Mononuclear cell (primary cell): ENCODE measurements around the gene FOXO4. TPM values are rescaled to one million over a fixed set of nuclear protein-coding genes. Genes with fewer than 3 reads are reported as not detected.

Experiments used
- H3K27me3 ChIP-seq: 2 replicates; pipeline ENCODE4 v1.6.0; 2011; ENCODE audit warnings: low read length, control low read depth; ENCODE audit not compliant: insufficient read depth
- H3K4me1 ChIP-seq: 2 replicates; pipeline ENCODE4 v1.5.1; 2011; ENCODE audit warnings: mild to moderate bottlenecking, low read length, control low read depth; ENCODE audit not compliant: insufficient read depth
- H3K4me3 ChIP-seq: 2 replicates; pipeline ENCODE4 v1.5.1; 2011; ENCODE audit warnings: mild to moderate bottlenecking, low read length, moderate library complexity
- H3K9me3 ChIP-seq: 2 replicates; pipeline ENCODE4 v1.5.1; 2011; ENCODE audit warnings: low read depth, mild to moderate bottlenecking, control low read depth, low read length
- total RNA-seq: library from RNA; depleted of rRNA; stranded (reverse); fragments of >200 nt; gene quantifications from one replicate; pipeline ENCODE4 v1.2.3, GENCODE V29; 2012

Gene FOXO4
- total RNA-seq, 1 donor = 14.0 TPM

DNA sequence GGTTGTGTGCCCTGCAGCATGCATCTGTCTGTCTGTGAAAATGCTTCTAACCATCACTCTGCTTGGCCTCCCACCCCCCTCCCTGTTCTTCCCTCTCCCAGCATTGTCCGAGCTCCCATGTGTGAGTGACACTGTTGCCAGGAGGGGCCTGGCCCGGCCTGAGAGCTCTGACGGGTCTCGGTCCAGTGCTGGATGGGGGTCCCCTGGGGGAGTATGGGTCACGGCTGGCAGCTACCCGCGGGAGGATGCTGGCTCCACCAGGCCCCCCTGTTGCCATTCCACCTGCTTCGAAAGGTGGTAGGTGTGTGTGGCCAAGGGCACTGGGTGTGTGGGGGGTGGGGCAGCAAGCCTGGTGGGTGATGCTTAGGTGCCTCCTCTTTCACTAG, 52.6 kb downstream of the FOXO4 start:
- Histone ChIP-seq H3K9me3 (no peaks in the 10 kb centered on the region), H3K4me3 (no peak overlapping the region), H3K27me3 (no peaks in the 10 kb centered on the region), H3K4me1 (peaks cover 12% of the 10 kb centered on the region)

DNA sequence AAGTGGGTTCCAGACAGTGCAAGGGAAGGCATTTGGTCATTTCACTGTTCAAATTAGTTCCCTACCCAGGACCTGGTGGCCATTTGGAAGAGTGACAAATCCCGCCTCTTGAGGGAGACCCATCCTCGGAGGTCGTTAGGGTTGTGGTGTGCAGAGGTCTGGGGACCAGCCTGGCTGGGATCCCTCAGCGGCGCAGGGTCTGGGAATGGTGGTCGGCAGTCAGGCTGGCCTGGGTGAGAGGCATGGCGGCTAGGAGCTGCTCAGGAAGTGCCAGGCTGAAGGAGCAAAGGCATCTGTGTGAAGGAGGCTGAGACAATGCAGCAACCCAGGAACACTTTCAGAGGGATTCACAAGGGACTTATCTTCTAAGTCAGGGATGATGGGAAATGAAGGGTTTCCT, 55.7 kb downstream of the FOXO4 start:
- Histone ChIP-seq H3K9me3 (no peaks in the 10 kb centered on the region), H3K4me3 (no peak overlapping the region)

More for the DNA sequence above, 55.7 kb downstream of the FOXO4 start:
- Histone ChIP-seq H3K27me3 (no peaks in the 10 kb centered on the region), H3K4me1 (peaks cover 4% of the 10 kb centered on the region)

Other genes starting within 250 kb of the FOXO4 start
- gene TEX11, start 187.1 kb upstream of the FOXO4 start, total RNA-seq = not detected
- gene SLC7A3, start 164.8 kb upstream of the FOXO4 start, total RNA-seq = not detected
- gene SNX12, start 27.5 kb upstream of the FOXO4 start, total RNA-seq = 24.1 TPM
- 22.4 TPM for gene CXorf65, start 10.9 kb downstream of the FOXO4 start, total RNA-seq
- 117 TPM for gene IL2RG, start 15.7 kb downstream of the FOXO4 start, total RNA-seq
- gene MED12, start 22.7 kb downstream of the FOXO4 start, total RNA-seq = 21.8 TPM
- gene NLGN3, start 49.0 kb downstream of the FOXO4 start, total RNA-seq = 2.6 TPM
- not detected for gene GJB1, start 127.4 kb downstream of the FOXO4 start, total RNA-seq
- gene ZMYM3, start 158.3 kb downstream of the FOXO4 start, total RNA-seq = 6.6 TPM
- gene NONO, start 187.8 kb downstream of the FOXO4 start, total RNA-seq = 314 TPM
- 0.84 TPM for gene ITGB1BP2, start 205.9 kb downstream of the FOXO4 start, total RNA-seq